Nephron (organoid): Measurements from ENCODE around the gene OTUB1.
A peak's percentile ranks its signal among the peaks of the same experiment; 100 is the strongest.
"Not testable (repeated sequence)": the region's sequence is repeated elsewhere in the genome, so short reads cannot be mapped to it uniquely, and the experiment has no call there.

Experiments
- H3K27ac Mint-ChIP-seq, 3 experiments: 2 replicates each; pipeline ENCODE4 v1.8.0; 2020; ENCODE audit warnings: mixed read lengths in 3 of 3, mild to moderate bottlenecking in 2 of 3, moderate library complexity in 1 of 3
- H3K27me3 Mint-ChIP-seq: 2 replicates; pipeline ENCODE4 v1.8.0; 2021; ENCODE audit warnings: low read depth, mild to moderate bottlenecking, moderate library complexity, mixed read lengths
- H3K36me3 Mint-ChIP-seq: 2 replicates; pipeline ENCODE4 v1.8.0; 2020; ENCODE audit warnings: low read depth, mixed read lengths
- H3K4me1 Mint-ChIP-seq: 2 replicates; pipeline ENCODE4 v1.8.0; 2020; ENCODE audit warnings: mixed read lengths
- H3K4me3 Mint-ChIP-seq, 3 experiments: 2 replicates each; pipeline ENCODE4 v1.8.0; 2020; ENCODE audit warnings: mild to moderate bottlenecking in 3 of 3, mixed read lengths in 3 of 3, moderate library complexity in 2 of 3
- H3K9me3 Mint-ChIP-seq: 2 replicates; pipeline ENCODE4 v1.8.0; 2020; ENCODE audit warnings: mixed read lengths
- TF ChIP-seq, protein P1 (sequence below), 3 experiments: fragments of 200-600 bp; sonication (generic); IDR thresholded peaks; one replicate each; pipeline ENCODE4 v1.5.0; 2021; ENCODE audit warnings: antibody characterized with exemption in 3 of 3; ENCODE audit not compliant: unreplicated experiment in 3 of 3

Gene OTUB1

DNA sequence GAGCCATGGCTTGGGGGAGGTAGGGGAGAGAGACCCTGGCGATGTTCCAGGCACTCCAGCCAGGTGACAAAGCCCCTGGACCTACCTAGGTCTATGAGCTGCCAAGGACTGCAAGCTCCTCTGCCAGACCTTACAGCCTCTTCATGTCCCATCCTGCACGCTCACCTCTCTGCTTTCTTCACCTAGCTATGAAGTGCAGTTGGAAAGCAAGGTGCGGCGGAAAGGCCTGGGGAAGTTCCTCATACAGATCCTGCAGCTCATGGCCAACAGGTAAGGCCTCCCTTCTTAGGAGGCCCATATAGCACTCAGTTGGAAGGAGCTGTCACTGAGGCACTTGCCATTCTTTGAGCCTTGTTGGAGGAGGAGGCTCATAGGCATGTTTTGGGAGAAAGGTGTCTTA, 33.7 kb upstream of the OTUB1 start:
- TF ChIP-seq, protein P1, sequence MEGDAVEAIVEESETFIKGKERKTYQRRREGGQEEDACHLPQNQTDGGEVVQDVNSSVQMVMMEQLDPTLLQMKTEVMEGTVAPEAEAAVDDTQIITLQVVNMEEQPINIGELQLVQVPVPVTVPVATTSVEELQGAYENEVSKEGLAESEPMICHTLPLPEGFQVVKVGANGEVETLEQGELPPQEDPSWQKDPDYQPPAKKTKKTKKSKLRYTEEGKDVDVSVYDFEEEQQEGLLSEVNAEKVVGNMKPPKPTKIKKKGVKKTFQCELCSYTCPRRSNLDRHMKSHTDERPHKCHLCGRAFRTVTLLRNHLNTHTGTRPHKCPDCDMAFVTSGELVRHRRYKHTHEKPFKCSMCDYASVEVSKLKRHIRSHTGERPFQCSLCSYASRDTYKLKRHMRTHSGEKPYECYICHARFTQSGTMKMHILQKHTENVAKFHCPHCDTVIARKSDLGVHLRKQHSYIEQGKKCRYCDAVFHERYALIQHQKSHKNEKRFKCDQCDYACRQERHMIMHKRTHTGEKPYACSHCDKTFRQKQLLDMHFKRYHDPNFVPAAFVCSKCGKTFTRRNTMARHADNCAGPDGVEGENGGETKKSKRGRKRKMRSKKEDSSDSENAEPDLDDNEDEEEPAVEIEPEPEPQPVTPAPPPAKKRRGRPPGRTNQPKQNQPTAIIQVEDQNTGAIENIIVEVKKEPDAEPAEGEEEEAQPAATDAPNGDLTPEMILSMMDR (IDR thresholded peaks at IDR 0.05; ENCODE audit: unreplicated experiment in 3 of 3), result no peak
- H3K27me3 Mint-ChIP-seq, result no peaks in the 10 kb centered on the region
- H3K4me3 Mint-ChIP-seq, result no peak overlapping the region
- no peaks in the 10 kb centered on the region for H3K4me1 Mint-ChIP-seq
- no peak overlapping the region for H3K27ac Mint-ChIP-seq
- H3K36me3 Mint-ChIP-seq, result peaks cover 54% of the 10 kb centered on the region
- no peaks in the 10 kb centered on the region for H3K9me3 Mint-ChIP-seq

- Mint-ChIP-seq H3K27ac (peak overlapping the region in 1 of 3 experiments; percentile 38), H3K27me3 (no peaks in the 10 kb centered on the region), H3K4me3 (no peak overlapping the region), H3K9me3 (no peaks in the 10 kb centered on the region), H3K4me1 (peaks cover 7% of the 10 kb centered on the region), H3K36me3 (peaks cover 33% of the 10 kb centered on the region)
- TF ChIP-seq, protein P1 (IDR thresholded peaks at IDR 0.05; ENCODE audit: unreplicated experiment in 3 of 3), result no peak
These were observed 28.2 kb upstream of the OTUB1 start for GRCh38 chr11:63958008-63958407.

GRCh38 chr11:63961608-63962412, 24.4 kb upstream of the OTUB1 start:
- TF ChIP-seq, protein P1 (IDR thresholded peaks at IDR 0.05; ENCODE audit: unreplicated experiment in 3 of 3), result no peak
- no peak overlapping the region for H3K4me3 Mint-ChIP-seq
- no peaks in the 10 kb centered on the region for H3K9me3 Mint-ChIP-seq
- H3K27ac Mint-ChIP-seq, result peak overlapping the region in 1 of 3 experiments; percentile 27
- no peaks in the 10 kb centered on the region for H3K27me3 Mint-ChIP-seq
- H3K36me3 Mint-ChIP-seq, result no peaks in the 10 kb centered on the region
- H3K4me1 Mint-ChIP-seq, result peaks cover 7% of the 10 kb centered on the region

GRCh38 chr11:63963895-63964294, 22.3 kb upstream of the OTUB1 start:
- not testable (repeated sequence) for H3K4me3 Mint-ChIP-seq, H3K27ac Mint-ChIP-seq, H3K4me1 Mint-ChIP-seq, H3K27me3 Mint-ChIP-seq, H3K36me3 Mint-ChIP-seq, H3K9me3 Mint-ChIP-seq

- Mint-ChIP-seq H3K27me3 (no peaks in the 10 kb centered on the region), H3K4me1 (peaks cover 7% of the 10 kb centered on the region), H3K27ac (peak overlapping the region in 1 of 3 experiments; percentile 21), H3K9me3 (no peaks in the 10 kb centered on the region), H3K36me3 (no peaks in the 10 kb centered on the region), H3K4me3 (no peak overlapping the region)
- TF ChIP-seq, protein P1 (IDR thresholded peaks at IDR 0.05; ENCODE audit: unreplicated experiment in 3 of 3), result no peak
These were observed 19.8 kb upstream of the OTUB1 start for GRCh38 chr11:63966444-63966843.

DNA sequence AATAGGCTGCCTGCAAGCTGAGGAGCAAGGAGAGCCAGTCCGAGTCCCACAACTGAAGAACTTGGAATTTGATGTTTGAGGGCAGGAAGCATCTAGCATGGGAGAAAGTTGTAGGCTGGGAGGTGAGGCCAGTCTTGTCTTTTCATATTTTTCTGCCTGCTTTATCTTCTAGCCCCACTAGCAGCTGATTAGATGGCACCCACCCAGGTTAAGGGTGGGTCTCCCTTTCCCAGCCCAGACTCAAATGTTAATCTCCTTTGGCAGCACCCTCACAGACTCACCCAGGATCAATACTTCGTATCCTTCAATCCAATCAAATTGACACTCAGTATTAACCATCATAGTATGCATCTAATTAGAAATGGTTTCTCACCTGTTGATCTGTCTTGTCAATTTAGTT, 16.8 kb upstream of the OTUB1 start:
- Mint-ChIP-seq H3K4me1 (peaks cover 5% of the 10 kb centered on the region), H3K27ac (no peak overlapping the region), H3K36me3 (no peaks in the 10 kb centered on the region), H3K27me3 (peaks cover 5% of the 10 kb centered on the region), H3K9me3 (no peaks in the 10 kb centered on the region), H3K4me3 (no peak overlapping the region)
- TF ChIP-seq, protein P1 (IDR thresholded peaks at IDR 0.05; ENCODE audit: unreplicated experiment in 3 of 3), result no peak
